Midbrain (tissue), 1 donor: ENCODE measurements around the gene FCGR3B.
"Not testable (repeated sequence)": the region's sequence is repeated elsewhere in the genome, so short reads cannot be mapped to it uniquely, and the experiment has no call there.

Source experiments
- DNase-seq: peaks from one replicate; lab custom pipeline; 2025; lab: John Stamatoyannopoulos, UW

FCGR3B gene

GRCh38 chr1:161605762-161606540, 25.0 kb downstream of the FCGR3B start:
- DNase-seq = peak; percentile 2

- not testable (repeated sequence) for DNase-seq
Measured at GRCh38 chr1:161605024-161605423, 26.0 kb downstream of the FCGR3B start.

- not testable (repeated sequence) for DNase-seq
Measured at GRCh38 chr1:161597077-161597476, 33.9 kb downstream of the FCGR3B start.

- DNase-seq = not testable (repeated sequence)
Measured at GRCh38 chr1:161595583-161595982, 35.4 kb downstream of the FCGR3B start.

- DNase-seq = not testable (repeated sequence)
Measured at GRCh38 chr1:161595173-161595572, 35.8 kb downstream of the FCGR3B start.

GRCh38 chr1:161594269-161594984, 36.5 kb downstream of the FCGR3B start:
- peak; percentile 6 for DNase-seq

GRCh38 chr1:161593092-161593755, 37.8 kb downstream of the FCGR3B start:
- not testable (repeated sequence) for DNase-seq

GRCh38 chr1:161592586-161592985, 38.4 kb downstream of the FCGR3B start:
- not testable (repeated sequence) for DNase-seq

GRCh38 chr1:161589920-161590319, 41.1 kb downstream of the FCGR3B start:
- not testable (repeated sequence) for DNase-seq

GRCh38 chr1:161589365-161589764, 41.6 kb downstream of the FCGR3B start:
- DNase-seq = not testable (repeated sequence)

GRCh38 chr1:161588596-161588995, 42.4 kb downstream of the FCGR3B start:
- not testable (repeated sequence) for DNase-seq

GRCh38 chr1:161582882-161583281, 48.1 kb downstream of the FCGR3B start:
- not testable (repeated sequence) for DNase-seq

- not testable (repeated sequence) for DNase-seq
Measured at GRCh38 chr1:161580879-161581537, 50.0 kb downstream of the FCGR3B start.

- not testable (repeated sequence) for DNase-seq
Measured at GRCh38 chr1:161579856-161580507, 51.0 kb downstream of the FCGR3B start.

GRCh38 chr1:161576676-161577075, 54.3 kb downstream of the FCGR3B start:
- DNase-seq = not testable (repeated sequence)
